HG03342 (cell line): ENCODE data around the gene NKAPD1.
"Not testable (repeated sequence)": the region's sequence is repeated elsewhere in the genome, so short reads cannot be mapped to it uniquely, and the experiment has no call there.

ENCODE experiments used
- ATAC-seq: cut with Tn5 transposase; IDR thresholded peaks from one replicate; pipeline ENCODE4 v1.9.1; 2021; ENCODE audit warnings: mild to moderate bottlenecking, moderate library complexity; ENCODE audit not compliant: unreplicated experiment

NKAPD1 gene

GRCh38 chr11:112085822-112086421 lies 11.8 kb downstream of the NKAPD1 start:
- ATAC-seq: peak; percentile 40

GRCh38 chr11:112086422-112087191 lies 12.5 kb downstream of the NKAPD1 start, which contains the start of the genes SDHD and TIMM8B:
Gene SDHD (plus strand): TSS chr11:112086873. CDS start chr11:112086908, 35 bp downstream.
Gene TIMM8B (minus strand): TSS chr11:112086756. CDS start chr11:112086723, 33 bp downstream.
- peak; percentile 86 for ATAC-seq

GRCh38 chr11:112087212-112087611 lies 13.1 kb downstream of the NKAPD1 start:
- ATAC-seq: no peak

GRCh38 chr11:112095302-112095701 lies 21.2 kb downstream of the NKAPD1 start:
- ATAC-seq: not testable (repeated sequence)

- no peak for ATAC-seq
Observed at GRCh38 chr11:112096194-112096593, 22.1 kb downstream of the NKAPD1 start.

GRCh38 chr11:112097734-112098528 lies 23.8 kb downstream of the NKAPD1 start:
- no peak for ATAC-seq

- ATAC-seq: no peak
Observed at GRCh38 chr11:112100462-112100861, 26.4 kb downstream of the NKAPD1 start.

GRCh38 chr11:112103446-112103845 lies 29.3 kb downstream of the NKAPD1 start:
- ATAC-seq: no peak

GRCh38 chr11:112106070-112106469 lies 32.0 kb downstream of the NKAPD1 start:
- ATAC-seq: no peak

- ATAC-seq: no peak
Observed at GRCh38 chr11:112113539-112114457, 39.7 kb downstream of the NKAPD1 start.

GRCh38 chr11:112114460-112114859 lies 40.4 kb downstream of the NKAPD1 start:
- ATAC-seq: no peak

GRCh38 chr11:112115386-112115785 lies 41.3 kb downstream of the NKAPD1 start:
- no peak for ATAC-seq

- ATAC-seq: no peak
Observed at GRCh38 chr11:112118176-112118575, 44.1 kb downstream of the NKAPD1 start.

- no peak for ATAC-seq
Observed at GRCh38 chr11:112121981-112122615, 48.0 kb downstream of the NKAPD1 start.

GRCh38 chr11:112123129-112123528 lies 49.0 kb downstream of the NKAPD1 start:
- ATAC-seq: no peak

GRCh38 chr11:112127056-112127455 lies 53.0 kb downstream of the NKAPD1 start:
- no peak for ATAC-seq

- ATAC-seq: no peak
Observed at GRCh38 chr11:112128483-112129121, 54.5 kb downstream of the NKAPD1 start.

GRCh38 chr11:112129656-112130055 lies 55.6 kb downstream of the NKAPD1 start:
- no peak for ATAC-seq

GRCh38 chr11:112132737-112133136 lies 58.6 kb downstream of the NKAPD1 start:
- ATAC-seq: no peak
